Measurements from ENCODE around the gene C5orf58.

- no peak for TF ChIP-seq EP300 (IDR thresholded peaks at IDR 0.05)
- no peak for TF ChIP-seq CTCF (IDR thresholded peaks at IDR 0.05)
- TF ChIP-seq POLR2AphosphoS5 (IDR thresholded peaks at IDR 0.05) = no peak
- no peak for TF ChIP-seq POLR2A (IDR thresholded peaks at IDR 0.05)
These were observed 42.7 kb downstream of the C5orf58 start for GRCh38 chr5:170275376-170275994.

All from suprapubic skin (tissue), 4 donors.